ENCODE data around the gene GLIS1. TPM values are rescaled to one million over a fixed set of nuclear protein-coding genes. Genes with fewer than 3 reads are reported as not detected.

Gene GLIS1
- total and polyA plus RNA-seq, 2 experiments from 2014 or later = 0.13 to 1.3 TPM

DNA sequence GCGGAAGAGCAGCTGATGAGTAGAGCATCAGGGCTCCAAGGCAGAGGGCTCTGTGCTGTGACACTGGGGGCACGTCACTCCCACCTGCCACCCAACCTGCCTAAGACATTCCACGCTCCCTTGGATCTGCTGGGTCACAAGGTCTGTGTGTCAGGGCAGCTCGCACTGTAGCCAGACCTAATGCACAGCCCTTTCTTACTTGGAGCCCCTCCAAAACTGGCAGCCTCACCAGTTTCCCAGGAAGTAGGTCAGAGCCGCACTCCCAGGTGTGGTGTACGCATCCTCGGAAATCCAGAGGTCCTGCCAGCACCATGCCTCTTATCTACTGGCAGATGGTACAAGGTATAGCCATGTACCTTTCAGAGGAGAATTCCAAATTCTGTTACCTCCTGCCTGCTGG, 257.5 kb downstream of the GLIS1 start:
- no peak for DNase-seq (ENCODE audit: low spot score)
- TF ChIP-seq EZH2phosphoT487 (IDR thresholded peaks at IDR 0.05; ENCODE audit: low read depth, severe bottlenecking, unreplicated experiment) = no peak
- TF ChIP-seq, protein P1, sequence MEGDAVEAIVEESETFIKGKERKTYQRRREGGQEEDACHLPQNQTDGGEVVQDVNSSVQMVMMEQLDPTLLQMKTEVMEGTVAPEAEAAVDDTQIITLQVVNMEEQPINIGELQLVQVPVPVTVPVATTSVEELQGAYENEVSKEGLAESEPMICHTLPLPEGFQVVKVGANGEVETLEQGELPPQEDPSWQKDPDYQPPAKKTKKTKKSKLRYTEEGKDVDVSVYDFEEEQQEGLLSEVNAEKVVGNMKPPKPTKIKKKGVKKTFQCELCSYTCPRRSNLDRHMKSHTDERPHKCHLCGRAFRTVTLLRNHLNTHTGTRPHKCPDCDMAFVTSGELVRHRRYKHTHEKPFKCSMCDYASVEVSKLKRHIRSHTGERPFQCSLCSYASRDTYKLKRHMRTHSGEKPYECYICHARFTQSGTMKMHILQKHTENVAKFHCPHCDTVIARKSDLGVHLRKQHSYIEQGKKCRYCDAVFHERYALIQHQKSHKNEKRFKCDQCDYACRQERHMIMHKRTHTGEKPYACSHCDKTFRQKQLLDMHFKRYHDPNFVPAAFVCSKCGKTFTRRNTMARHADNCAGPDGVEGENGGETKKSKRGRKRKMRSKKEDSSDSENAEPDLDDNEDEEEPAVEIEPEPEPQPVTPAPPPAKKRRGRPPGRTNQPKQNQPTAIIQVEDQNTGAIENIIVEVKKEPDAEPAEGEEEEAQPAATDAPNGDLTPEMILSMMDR (IDR thresholded peaks at IDR 0.05; ENCODE audit: poor library complexity) = no peak
- no peak for TF ChIP-seq EZH2 (IDR thresholded peaks at IDR 0.05; ENCODE audit: borderline replicate concordance)
- Histone ChIP-seq H3K4me3 (no peak overlapping the region), H3K27me3 (no peaks in the 10 kb centered on the region), H3K9me3 (ENCODE audit: low read depth) (no peaks in the 10 kb centered on the region), H4K20me1 (ENCODE audit: insufficient read depth, poor library complexity, severe bottlenecking) (no peaks in the 10 kb centered on the region), H2AFZ (no peak overlapping the region), H3K79me2 (no peaks in the 10 kb centered on the region), H3K36me3 (replicated peaks; ENCODE audit: insufficient read depth, low read depth) (no peaks in the 10 kb centered on the region), H3K9me2 (replicated peaks; ENCODE audit: insufficient read depth) (no peaks in the 10 kb centered on the region), H3K4me1 (ENCODE audit: insufficient read depth) (peaks cover 12% of the 10 kb centered on the region), H3K4me2 (no peak overlapping the region), H3K27ac (no peak overlapping the region)
- 93% methylated on average over 7 of the region's 7 CpGs for WGBS (ENCODE audit: low lambda C conversion rate, missing lambda C conversion rate)

DNA sequence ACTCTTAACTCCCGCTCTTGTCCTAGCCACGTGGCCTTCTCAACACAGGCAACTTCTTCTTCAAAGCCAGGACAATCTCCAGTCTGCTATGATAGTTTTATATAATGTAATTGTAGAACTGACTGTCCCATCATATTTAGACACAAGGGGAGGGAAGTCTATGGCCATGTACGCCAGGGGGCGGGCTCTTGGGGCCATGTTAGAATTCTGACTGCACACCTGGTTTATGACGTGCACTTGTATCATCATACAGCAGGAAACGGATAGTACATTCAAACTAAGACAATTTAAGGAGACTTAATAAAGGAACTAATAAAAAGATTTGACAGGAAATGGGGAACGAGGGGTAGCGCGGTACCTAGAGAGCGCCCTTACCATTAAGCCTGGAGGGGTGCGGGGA, 258.3 kb downstream of the GLIS1 start:
- peaks cover 9% of the 10 kb centered on the region for H3K4me1 ChIP-seq (ENCODE audit: insufficient read depth)
- WGBS (ENCODE audit: low lambda C conversion rate, missing lambda C conversion rate) = 87% methylated on average over 11 of the region's 11 CpGs
- H3K79me2 ChIP-seq = no peaks in the 10 kb centered on the region
- DNase-seq (ENCODE audit: low spot score) = no peak
- TF ChIP-seq, protein P1 (IDR thresholded peaks at IDR 0.05; ENCODE audit: poor library complexity) = no peak
- TF ChIP-seq EZH2phosphoT487 (IDR thresholded peaks at IDR 0.05; ENCODE audit: low read depth, severe bottlenecking, unreplicated experiment) = no peak
- TF ChIP-seq EZH2 (IDR thresholded peaks at IDR 0.05; ENCODE audit: borderline replicate concordance) = no peak
- no peak overlapping the region for H2AFZ ChIP-seq
- H3K27me3 ChIP-seq = no peaks in the 10 kb centered on the region
- no peaks in the 10 kb centered on the region for H3K9me2 ChIP-seq (replicated peaks; ENCODE audit: insufficient read depth)
- no peaks in the 10 kb centered on the region for H3K9me3 ChIP-seq (ENCODE audit: low read depth)
- H3K4me3 ChIP-seq = no peak overlapping the region
- no peak overlapping the region for H3K27ac ChIP-seq
- H4K20me1 ChIP-seq (ENCODE audit: insufficient read depth, poor library complexity, severe bottlenecking) = no peaks in the 10 kb centered on the region
- H3K4me2 ChIP-seq = no peak overlapping the region
- H3K36me3 ChIP-seq (replicated peaks; ENCODE audit: insufficient read depth, low read depth) = no peaks in the 10 kb centered on the region

DNA sequence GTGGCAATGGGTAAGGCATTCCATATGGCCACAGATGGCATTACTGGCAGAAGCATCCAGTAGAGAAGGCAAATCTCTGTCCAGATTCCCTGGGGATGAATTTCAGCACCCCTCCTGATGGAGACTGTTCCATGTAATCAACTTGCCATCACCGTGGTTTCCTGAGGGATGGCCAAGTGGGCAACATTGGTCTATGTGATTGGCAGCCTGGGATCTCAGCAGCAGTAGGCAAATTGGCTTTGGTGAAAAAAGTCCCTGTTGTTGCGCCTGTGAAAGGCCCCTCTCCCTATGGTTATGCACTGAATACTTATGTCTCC, 260.5 kb downstream of the GLIS1 start:
- H3K4me1 ChIP-seq (ENCODE audit: insufficient read depth) = peaks cover 8% of the 10 kb centered on the region
- WGBS (ENCODE audit: low lambda C conversion rate, missing lambda C conversion rate) = 95% methylated on average over 2 of the region's 2 CpGs
- no peak overlapping the region for H3K4me2 ChIP-seq
- no peak overlapping the region for H2AFZ ChIP-seq
- no peak overlapping the region for H3K27ac ChIP-seq
- no peaks in the 10 kb centered on the region for H4K20me1 ChIP-seq (ENCODE audit: insufficient read depth, poor library complexity, severe bottlenecking)
- no peaks in the 10 kb centered on the region for H3K27me3 ChIP-seq
- H3K9me3 ChIP-seq (ENCODE audit: low read depth) = no peaks in the 10 kb centered on the region
- no peak for DNase-seq (ENCODE audit: low spot score)
- no peaks in the 10 kb centered on the region for H3K79me2 ChIP-seq
- no peaks in the 10 kb centered on the region for H3K36me3 ChIP-seq (replicated peaks; ENCODE audit: insufficient read depth, low read depth)
- H3K9me2 ChIP-seq (replicated peaks; ENCODE audit: insufficient read depth) = no peaks in the 10 kb centered on the region
- TF ChIP-seq EZH2 (IDR thresholded peaks at IDR 0.05; ENCODE audit: borderline replicate concordance) = no peak
- TF ChIP-seq, protein P1 (IDR thresholded peaks at IDR 0.05; ENCODE audit: poor library complexity) = no peak
- TF ChIP-seq EZH2phosphoT487 (IDR thresholded peaks at IDR 0.05; ENCODE audit: low read depth, severe bottlenecking, unreplicated experiment) = no peak
- H3K4me3 ChIP-seq = no peak overlapping the region
